Lower leg skin (tissue), 4 donors: ENCODE data around the gene POU2AF1. TPM values are rescaled to one million over a fixed set of nuclear protein-coding genes. Genes with fewer than 3 reads are reported as not detected.
A peak's percentile ranks its signal among the peaks of the same experiment; 100 is the strongest.

Experiments
- DNase-seq, 2 donors: peaks; one replicate each; pipeline ENCODE4 v3.0.0-alpha.2; 2019; ENCODE audit warnings: low spot score in 2 of 2
- H3K4me3 ChIP-seq: fragments of 200-600 bp; sonication (generic); 2 replicates; pipeline ENCODE4 v1.5.1; 2017; ENCODE audit warnings: mild to moderate bottlenecking, low read depth; ENCODE audit not compliant: poor library complexity, severe bottlenecking
- POLR2A ChIP-seq, 2 donors: fragments of 450-650 bp; IDR thresholded peaks; one replicate each; pipeline ENCODE4 v1.6.1; 2016 to 2017; ENCODE audit warnings: antibody characterized with exemption in 2 of 2, mild to moderate bottlenecking in 1 of 2, moderate library complexity in 1 of 2
- WGBS, 2 donors: methylation state at CpG; one replicate each; pipeline ENCODE4 v1.1.5; 2018; 5-methylcytosine and 5-hydroxymethylcytosine counted together
- intact Hi-C: fragments of 100-400 bp; cut with DNase I; formaldehyde crosslinking; loops from one replicate; pipeline ENCODE4 v1.15.0; 2023; ENCODE audit warnings: low total_unique reads
- total RNA-seq, 4 donors: library from RNA; depleted of rRNA; stranded (reverse); fragments of >200 nt; gene quantifications; one replicate each; pipeline ENCODE4 v1.1.0, GENCODE V29; 2016
- TF ChIP-seq, protein P1 (sequence below), 3 donors: fragments of 450-650 bp; IDR thresholded peaks; one replicate each; pipeline ENCODE4 v1.5.1; 2016; ENCODE audit warnings: antibody characterized with exemption in 3 of 3, mild to moderate bottlenecking in 3 of 3, moderate library complexity in 2 of 3

POU2AF1 gene
- total RNA-seq, 4 donors from 2014 or later = 0.13 TPM; not detected in 3

- DNase-seq = peak in 1 of 2 donors; percentile 78
- WGBS, 2 donors = 87 to 94% methylated on average over 22 of the region's 22 CpGs
- intact Hi-C loops = no loop called here
Observed at GRCh38 chr11:111358038-111359001, 20.8 kb downstream of the POU2AF1 start.

DNA sequence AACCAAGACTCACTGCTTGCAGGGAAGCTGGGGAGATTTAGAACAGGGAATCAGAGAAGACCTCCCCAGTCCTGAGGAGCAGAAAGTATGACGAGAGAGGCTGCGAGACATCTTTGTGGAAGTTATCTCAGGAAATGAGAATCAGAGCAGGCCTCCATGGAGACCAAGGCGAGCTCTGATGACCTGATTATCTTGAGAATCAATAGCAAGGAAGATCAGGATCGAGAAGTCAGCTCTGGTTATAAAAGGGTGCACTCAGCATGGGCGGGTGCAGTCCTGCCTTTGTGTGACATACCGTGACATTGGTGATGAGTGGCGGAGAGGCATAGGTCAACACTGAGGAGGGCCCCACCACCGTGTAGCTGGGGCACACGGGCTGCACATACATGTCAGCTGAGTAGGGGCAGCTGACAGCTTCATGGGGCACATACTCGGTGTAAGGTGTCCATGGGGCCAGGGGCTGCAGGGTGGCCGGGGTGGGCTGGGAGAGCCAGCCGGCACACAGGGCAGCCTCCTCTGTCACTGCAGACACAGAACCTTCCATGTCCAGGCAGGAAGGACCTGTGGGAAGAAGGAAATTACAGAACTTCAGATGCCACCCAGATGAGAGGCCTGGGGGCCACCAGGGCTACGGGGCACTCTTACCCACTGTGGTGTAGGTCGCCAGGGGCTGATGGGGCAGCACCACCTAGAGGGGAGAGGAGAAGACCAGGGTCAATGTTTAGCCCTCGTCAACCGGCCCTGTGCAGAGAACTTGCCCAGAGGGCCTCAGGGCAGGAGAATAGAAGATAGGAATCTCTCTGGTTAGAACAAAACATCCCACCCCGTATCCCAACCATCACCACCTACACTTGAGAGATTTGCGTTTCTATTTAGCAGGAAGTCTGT is 21.7 kb downstream of the POU2AF1 start:
- TF ChIP-seq POLR2A (IDR thresholded peaks at IDR 0.05) = no peak
- TF ChIP-seq, protein P1, sequence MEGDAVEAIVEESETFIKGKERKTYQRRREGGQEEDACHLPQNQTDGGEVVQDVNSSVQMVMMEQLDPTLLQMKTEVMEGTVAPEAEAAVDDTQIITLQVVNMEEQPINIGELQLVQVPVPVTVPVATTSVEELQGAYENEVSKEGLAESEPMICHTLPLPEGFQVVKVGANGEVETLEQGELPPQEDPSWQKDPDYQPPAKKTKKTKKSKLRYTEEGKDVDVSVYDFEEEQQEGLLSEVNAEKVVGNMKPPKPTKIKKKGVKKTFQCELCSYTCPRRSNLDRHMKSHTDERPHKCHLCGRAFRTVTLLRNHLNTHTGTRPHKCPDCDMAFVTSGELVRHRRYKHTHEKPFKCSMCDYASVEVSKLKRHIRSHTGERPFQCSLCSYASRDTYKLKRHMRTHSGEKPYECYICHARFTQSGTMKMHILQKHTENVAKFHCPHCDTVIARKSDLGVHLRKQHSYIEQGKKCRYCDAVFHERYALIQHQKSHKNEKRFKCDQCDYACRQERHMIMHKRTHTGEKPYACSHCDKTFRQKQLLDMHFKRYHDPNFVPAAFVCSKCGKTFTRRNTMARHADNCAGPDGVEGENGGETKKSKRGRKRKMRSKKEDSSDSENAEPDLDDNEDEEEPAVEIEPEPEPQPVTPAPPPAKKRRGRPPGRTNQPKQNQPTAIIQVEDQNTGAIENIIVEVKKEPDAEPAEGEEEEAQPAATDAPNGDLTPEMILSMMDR (IDR thresholded peaks at IDR 0.05) = no peak
- peak in 1 of 2 donors; percentile 70 for DNase-seq
- H3K4me3 ChIP-seq = no peak overlapping the region
- intact Hi-C loops = no loop called here
- 88 to 91% methylated on average over 16 to 18 of the region's 18 CpGs for WGBS, 2 donors

More at GRCh38 chr11:111358038-111359001, 20.8 kb downstream of the POU2AF1 start:
- TF ChIP-seq, protein P1 (IDR thresholded peaks at IDR 0.05) = no peak
- no peak overlapping the region for H3K4me3 ChIP-seq

DNA sequence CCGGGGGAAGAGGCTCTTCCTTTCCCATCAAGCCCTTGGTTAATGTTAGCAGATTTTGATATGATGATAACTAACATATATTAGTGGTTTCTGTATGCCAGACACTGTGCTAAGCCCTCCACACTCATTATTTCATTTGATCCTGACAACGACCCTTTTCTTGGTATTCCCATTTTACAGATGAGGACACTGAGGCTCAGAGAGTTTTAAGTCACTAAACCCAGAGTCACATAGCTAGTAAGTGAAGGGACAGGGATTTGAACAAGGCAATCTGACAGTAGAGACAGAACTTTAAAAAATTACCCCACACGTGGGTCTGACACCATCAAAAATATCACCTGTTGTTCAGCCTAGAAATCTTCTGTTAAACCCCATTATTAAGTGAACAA is 22.4 kb downstream of the POU2AF1 start:
- 89 to 92% methylated on average over 3 of the region's 3 CpGs for WGBS, 2 donors
- intact Hi-C loops = no loop called here
- DNase-seq = peak in 1 of 2 donors; percentile 13
- no peak for TF ChIP-seq POLR2A (IDR thresholded peaks at IDR 0.05)
- TF ChIP-seq, protein P1 (IDR thresholded peaks at IDR 0.05) = no peak
- no peak overlapping the region for H3K4me3 ChIP-seq

GRCh38 chr11:111355956-111356659 is 23.0 kb downstream of the POU2AF1 start:
- 73 to 85% methylated on average over 5 of the region's 5 CpGs for WGBS, 2 donors
- intact Hi-C loops = no loop called here
- peak in 1 of 2 donors; percentile 10 for DNase-seq
- TF ChIP-seq, protein P1 (IDR thresholded peaks at IDR 0.05) = no peak
- TF ChIP-seq POLR2A (IDR thresholded peaks at IDR 0.05) = no peak
- no peak overlapping the region for H3K4me3 ChIP-seq

GRCh38 chr11:111355101-111355500 is 24.0 kb downstream of the POU2AF1 start:
- WGBS, 2 donors = 90 to 91% methylated on average over 5 of the region's 5 CpGs
- TF ChIP-seq POLR2A (IDR thresholded peaks at IDR 0.05) = no peak
- TF ChIP-seq, protein P1 (IDR thresholded peaks at IDR 0.05) = no peak
- H3K4me3 ChIP-seq = no peak overlapping the region
- peak in 1 of 2 donors; percentile 64 for DNase-seq
- intact Hi-C loops = no loop called here
